Measurements from ENCODE around the gene LINC00237. TPM values are rescaled to one million over a fixed set of nuclear protein-coding genes. Genes with fewer than 3 reads are reported as not detected.

LINC00237 gene
- total and polyA plus RNA-seq, 4 donors: not detected

- Histone ChIP-seq H3K4me1 (ENCODE audit: control insufficient read depth in 4 of 4, insufficient read depth in 4 of 4, low read length in 3 of 4) (no peaks in the 10 kb centered on the region), H3K9ac (ENCODE audit: low read depth in 1 of 2, low read length in 2 of 2) (no peak overlapping the region), H3K36me3 (ENCODE audit: control insufficient read depth in 4 of 4, insufficient read depth in 3 of 4, low read depth in 1 of 4, low read length in 3 of 4) (no peaks in the 10 kb centered on the region), H3K4me3 (ENCODE audit: low read depth in 1 of 3, low read length in 3 of 3) (no peak overlapping the region), H3K9me3 (ENCODE audit: control insufficient read depth in 4 of 4, low read length in 3 of 4) (no peaks in the 10 kb centered on the region), H3K27me3 (ENCODE audit: control insufficient read depth in 4 of 4, insufficient read depth in 4 of 4, low read length in 3 of 4) (peaks cover 0 to 12% (median 0%) of the 10 kb centered on the region in 4 donors), H3K27ac (ENCODE audit: low read depth in 1 of 2, low read length in 2 of 2) (no peak overlapping the region)
- TF ChIP-seq YY1 (IDR thresholded peaks at IDR 0.05): no peak
- no peak for TF ChIP-seq FOXA2 (IDR thresholded peaks at IDR 0.05)
- no peak for TF ChIP-seq HNF4A (conservative IDR thresholded peaks at IDR 0.05)
- TF ChIP-seq ATF3 (IDR thresholded peaks at IDR 0.05): no peak
- TF ChIP-seq GABPA (IDR thresholded peaks at IDR 0.05 in 1 of 2, conservative IDR thresholded peaks at IDR 0.05 in 1 of 2): no peak
- TF ChIP-seq CTCF (IDR thresholded peaks at IDR 0.05; ENCODE audit: low read depth, low read length, missing input control): no peak
- TF ChIP-seq JUND (IDR thresholded peaks at IDR 0.05): no peak
- no peak for TF ChIP-seq ZBTB33 (IDR thresholded peaks at IDR 0.05)
- TF ChIP-seq RAD21 (IDR thresholded peaks at IDR 0.05): no peak
- TF ChIP-seq FOXA1 (IDR thresholded peaks at IDR 0.05): no peak
- no peak for TF ChIP-seq NR2F2 (IDR thresholded peaks at IDR 0.05)
- WGBS: 58% methylated on average over 3 of the region's 3 CpGs
- no peak for DNase-seq (ENCODE audit: low spot score)
Observed at GRCh38 chr20:21076073-21076472, 30.1 kb downstream of the LINC00237 start.

- Histone ChIP-seq H3K9ac (ENCODE audit: low read depth in 1 of 2, low read length in 2 of 2) (no peak overlapping the region), H3K4me3 (ENCODE audit: low read depth in 1 of 3, low read length in 3 of 3) (no peak overlapping the region), H3K4me1 (ENCODE audit: control insufficient read depth in 4 of 4, insufficient read depth in 4 of 4, low read length in 3 of 4) (no peaks in the 10 kb centered on the region), H3K36me3 (ENCODE audit: control insufficient read depth in 4 of 4, insufficient read depth in 3 of 4, low read depth in 1 of 4, low read length in 3 of 4) (no peaks in the 10 kb centered on the region), H3K27ac (ENCODE audit: low read depth in 1 of 2, low read length in 2 of 2) (no peak overlapping the region), H3K27me3 (ENCODE audit: control insufficient read depth in 4 of 4, insufficient read depth in 4 of 4, low read length in 3 of 4) (peaks cover 0 to 12% (median 0%) of the 10 kb centered on the region in 4 donors), H3K9me3 (ENCODE audit: control insufficient read depth in 4 of 4, low read length in 3 of 4) (no peaks in the 10 kb centered on the region)
- DNase-seq (ENCODE audit: low spot score): no peak
- TF ChIP-seq FOXA2 (IDR thresholded peaks at IDR 0.05) (no peak), SP1 (IDR thresholded peaks at IDR 0.05) (no peak), YY1 (IDR thresholded peaks at IDR 0.05) (no peak), CTCF (IDR thresholded peaks at IDR 0.05; ENCODE audit: low read depth, low read length, missing input control) (no peak), GABPA (IDR thresholded peaks at IDR 0.05 in 1 of 2, conservative IDR thresholded peaks at IDR 0.05 in 1 of 2) (no peak), ZBTB33 (IDR thresholded peaks at IDR 0.05) (no peak), ATF3 (IDR thresholded peaks at IDR 0.05) (no peak), RXRA (IDR thresholded peaks at IDR 0.05) (no peak)
- WGBS: 90% methylated on average over 6 of the region's 6 CpGs
Observed at GRCh38 chr20:21075471-21075870, 30.7 kb downstream of the LINC00237 start.
